HEK293 (cell line): ENCODE data around the gene LRRFIP1.

Experiments
- CTCF ChIP-seq: fragments of 450-650 bp; formaldehyde crosslinking; IDR thresholded peaks from 2 replicates; pipeline ENCODE4 v1.5.1; 2016; ENCODE audit warnings: missing biosample characterization, missing genetic modification characterization
- PBX3 ChIP-seq: sonication (generic); formaldehyde crosslinking; IDR thresholded peaks from 2 replicates; pipeline ENCODE4 v1.8.1; 2022; ENCODE audit warnings: mild to moderate bottlenecking, moderate library complexity, missing genetic modification reagents
- ZNF561 ChIP-seq: fragments of 450-650 bp; IDR thresholded peaks from 2 replicates; pipeline ENCODE4 v1.5.1; 2018; ENCODE audit warnings: missing biosample characterization, missing genetic modification characterization, borderline replicate concordance

GRCh38 chr2:237827421-237827987, 200.1 kb downstream of the LRRFIP1 start:
- no peak for TF ChIP-seq ZNF561
- TF ChIP-seq PBX3 (CRISPR knock-in tag) = no peak
- no peak for TF ChIP-seq CTCF (tag by site-specific recombination)
